K562 (cell line): ENCODE data around the gene AK4. TPM values are rescaled to one million over a fixed set of nuclear protein-coding genes. Genes with fewer than 3 reads are reported as not detected.

Experiments used
- ATAC-seq: fragments of 200-7000 bp; cut with Tn5 transposase; 3 replicates; pipeline ENCODE4 v1.9.1; 2020; ENCODE audit warnings: moderate library complexity
- BruUV-seq: library from RNA; stranded (reverse); fragments of 400-500 nt; replicated peaks from 2 replicates; lab custom pipeline; 2021; lab: Mats Ljungman, UMichigan
- CTCF ChIA-PET: fragments of 300-600 bp; formaldehyde crosslinking; extraction: SDS; loops from one replicate; lab custom pipeline; 2021; ENCODE audit warnings: low intra/inter-chr PET ratio; lab: Yijun Ruan, JAX
- POLR2A ChIA-PET: fragments of 300-600, 350-650 bp; sonication (Branson Sonifier 250); formaldehyde crosslinking; extraction: SDS; loops from one replicate; lab custom pipeline; 2021; ENCODE audit warnings: antibody characterized with exemption, inconsistent platforms; lab: Yijun Ruan, JAX
- DNase-seq, 4 experiments: peaks; one replicate each; pipeline versions ENCODE4 v3.0.0 to v3.0.0-alpha.2; 2011 to 2018; ENCODE audit warnings: low spot score in 3 of 4, mixed read lengths in 3 of 4; ENCODE audit errors: extremely low read depth in 1 of 4
- FAIRE-seq: peaks from 2 replicates; lab custom pipeline; 2011; peaks lifted over from hg19 to GRCh38; lab: Jason Lieb, UNC
- H2AFZ ChIP-seq: 2 replicates; pipeline ENCODE4 v1.6.0; 2011; ENCODE audit warnings: low read depth, low read length, control low read depth, inconsistent platforms
- H3K27ac ChIP-seq: fragments of 200-600 bp; 3 replicates; pipeline ENCODE4 v1.8.0; 2011; ENCODE audit warnings: low read depth, mild to moderate bottlenecking, control low read depth, inconsistent platforms, low read length, moderate library complexity, mixed read lengths; ENCODE audit errors: extremely low read depth
- H3K27me3 ChIP-seq, 2 experiments: fragments of 300-600 bp in 1 of 2; 2 replicates in 1 of 2; 3 replicates in 1 of 2; pipeline versions ENCODE4 v1.6.0 to v1.8.0; 2011; ENCODE audit warnings: inconsistent platforms in 2 of 2, low read length in 2 of 2, mild to moderate bottlenecking in 1 of 2, mixed read lengths in 1 of 2, moderate library complexity in 1 of 2; ENCODE audit not compliant: control insufficient read depth in 2 of 2, insufficient read depth in 2 of 2
- H3K36me3 ChIP-seq: fragments of 300-600 bp; 3 replicates; pipeline ENCODE4 v1.8.0; 2011; ENCODE audit warnings: mild to moderate bottlenecking, low read length, inconsistent platforms; ENCODE audit not compliant: control insufficient read depth, insufficient read depth
- H3K4me1 ChIP-seq, 2 experiments: fragments of 200-600 bp in 1 of 2; replicated peaks in 1 of 2; 2 replicates in 1 of 2; 3 replicates in 1 of 2; pipeline versions ENCODE4 v1.5.1 to v1.8.0; 2011; ENCODE audit warnings: inconsistent platforms in 2 of 2, low read length in 2 of 2, mild to moderate bottlenecking in 1 of 2, mixed read lengths in 1 of 2, moderate library complexity in 1 of 2; ENCODE audit not compliant: control insufficient read depth in 2 of 2, insufficient read depth in 2 of 2
- H3K4me2 ChIP-seq: 2 replicates; pipeline ENCODE4 v1.6.1; 2011; ENCODE audit warnings: low read length, control low read depth, inconsistent platforms, mixed read lengths; ENCODE audit not compliant: insufficient read depth
- H3K4me3 ChIP-seq: fragments of 200-600 bp; sonication (generic), shearing (Covaris generic); 2 replicates; pipeline ENCODE4 v1.5.1; 2016; ENCODE audit warnings: control low read depth, inconsistent platforms
- H3K79me2 ChIP-seq: fragments of 200-600 bp; 3 replicates; pipeline ENCODE4 v1.8.0; 2011; ENCODE audit warnings: low read length, inconsistent platforms; ENCODE audit not compliant: control insufficient read depth, insufficient read depth
- H3K9ac ChIP-seq, 2 experiments: 2 replicates each; pipeline versions ENCODE4 v1.6.0 to v1.6.1; 2011; ENCODE audit warnings: low read depth in 2 of 2, low read length in 2 of 2, control low read depth in 1 of 2, inconsistent platforms in 1 of 2, mild to moderate bottlenecking in 1 of 2, mixed read lengths in 1 of 2; ENCODE audit not compliant: insufficient read depth in 1 of 2
- H3K9me1 ChIP-seq: one replicate; pipeline ENCODE4 v1.6.0; 2011; ENCODE audit warnings: inconsistent platforms, mild to moderate bottlenecking, low read length, moderate library complexity; ENCODE audit not compliant: control insufficient read depth, insufficient read depth
- H3K9me3 ChIP-seq: replicated peaks from 2 replicates; pipeline ENCODE4 v1.5.1; 2011; ENCODE audit warnings: low read depth, low read length, inconsistent platforms; ENCODE audit not compliant: control insufficient read depth, insufficient read depth
- H4K20me1 ChIP-seq: replicated peaks from 2 replicates; pipeline ENCODE4 v1.6.1; 2011; ENCODE audit warnings: low read length, inconsistent platforms, mixed read lengths; ENCODE audit not compliant: control insufficient read depth, insufficient read depth
- ARNT ChIP-seq, 2 experiments: fragments of 450-650 bp; IDR thresholded peaks; 2 replicates each; pipeline ENCODE4 v1.6.1; 2016; ENCODE audit warnings: mild to moderate bottlenecking in 1 of 2
- CTBP1 ChIP-seq: fragments of 450-650 bp; IDR thresholded peaks from 2 replicates; pipeline ENCODE4 v1.6.1; 2016; ENCODE audit warnings: borderline replicate concordance
- ELF1 ChIP-seq: fragments of 200-800 bp; sonication (Bioruptor generic); IDR thresholded peaks from 2 replicates; pipeline ENCODE4 v1.6.1; 2016; ENCODE audit warnings: missing genetic modification characterization, missing compliant biosample characterization
- FOXK2 ChIP-seq, 2 experiments: fragments of 450-650 bp; IDR thresholded peaks in 1 of 2; conservative IDR thresholded peaks in 1 of 2; 2 replicates each; pipeline ENCODE4 v1.6.1; 2016; ENCODE audit warnings: low read depth in 2 of 2, mild to moderate bottlenecking in 1 of 2
- GATAD2A ChIP-seq: fragments of 450-650 bp; IDR thresholded peaks from 2 replicates; pipeline ENCODE4 v1.6.1; 2017
- HNRNPL ChIP-seq: fragments of 200-400 bp; formaldehyde crosslinking; IDR thresholded peaks from 2 replicates; pipeline ENCODE4 v1.6.1; 2017; ENCODE audit warnings: low read depth, mild to moderate bottlenecking, low read length
- LARP7 ChIP-seq: fragments of 450-650 bp; IDR thresholded peaks from 2 replicates; pipeline ENCODE4 v1.6.1; 2016
- MEF2D ChIP-seq: conservative IDR thresholded peaks from 2 replicates; pipeline ENCODE4 v1.6.1; 2016; ENCODE audit warnings: low read depth, missing genetic modification characterization, missing compliant biosample characterization
- SMARCB1 ChIP-seq: IDR thresholded peaks from 2 replicates; pipeline ENCODE4 v1.6.1; 2011; ENCODE audit warnings: improper control_type of control experiment, low read depth; ENCODE audit not compliant: insufficient read length
- SP2 ChIP-seq: IDR thresholded peaks from 2 replicates; pipeline ENCODE4 v1.6.1; 2011; ENCODE audit warnings: mild to moderate bottlenecking, low read depth, low read length, moderate library complexity; ENCODE audit not compliant: poor library complexity, severe bottlenecking; ENCODE audit errors: extremely low read depth
- ZMIZ1 ChIP-seq, 2 experiments: fragments of 150-350 bp in 1 of 2; IDR thresholded peaks; 2 replicates each; pipeline ENCODE4 v1.6.1; 2012 to 2016; ENCODE audit warnings: low read depth in 2 of 2, low read length in 2 of 2, mild to moderate bottlenecking in 1 of 2, moderate library complexity in 1 of 2
- WGBS: fragments of 100-300 bp; shearing (Covaris generic); methylation state at CpG from one replicate; pipeline ENCODE4 v1.1.6; 2016; ENCODE audit warnings: low coverage, mixed read lengths; ENCODE audit not compliant: insufficient coverage; ENCODE audit errors: missing lambda C conversion rate; 5-methylcytosine and 5-hydroxymethylcytosine counted together
- in situ Hi-C: fragments of 300-500 bp; cut with MboI; formaldehyde crosslinking; loops from 4 replicates; pipeline ENCODE4 v1.15.0; 2018; ENCODE audit warnings: inconsistent platforms, mixed read lengths
- intact Hi-C: fragments of 100-400 bp; cut with micrococcal nuclease; formaldehyde crosslinking; loops from 2 replicates; pipeline ENCODE4 v1.14.2; 2022
- polyA plus RNA-seq, 8 experiments: library from polyadenylated mRNA; depleted of rRNA in 4 of 8; stranded (reverse) in 5 of 8; unstranded in 3 of 8; fragments of >200 nt; fragmentation: Nextera tagmentation in 2 of 8; fragmentation: Illumina TruSeq in 1 of 8; extraction: Ambion mirVana in 2 of 8; extraction: Trizol in 1 of 8; gene quantifications; 2 replicates each; pipeline versions ENCODE4 v1.2.1 to v1.2.3, GENCODE V29; 2011 to 2014; ENCODE audit warnings: inconsistent platforms in 1 of 8, missing spikeins in 1 of 8
- total RNA-seq, 7 experiments: library from RNA; depleted of rRNA in 6 of 7; stranded (reverse); fragments of >200 nt in 6 of 7; fragmentation: Illumina TruSeq in 2 of 7; extraction: Trizol in 2 of 7; gene quantifications; 2 replicates each; pipeline versions ENCODE4 v1.2.1 to v1.2.3, GENCODE V29; 2011 to 2021; ENCODE audit warnings: low replicate concordance in 1 of 7
- TF ChIP-seq, protein P1 (sequence below), 2 experiments: fragments of 450-650 bp in 1 of 2; IDR thresholded peaks; 2 replicates each; pipeline ENCODE4 v1.6.1; 2011 to 2017; ENCODE audit warnings: low read depth in 2 of 2, antibody characterized with exemption in 1 of 2, borderline replicate concordance in 1 of 2, low read length in 1 of 2, mild to moderate bottlenecking in 1 of 2, mixed read lengths in 1 of 2; ENCODE audit not compliant: control insufficient read depth in 1 of 2
- TF ChIP-seq, protein P2 (sequence below): sonication (generic); formaldehyde crosslinking; IDR thresholded peaks from 2 replicates; pipeline ENCODE4 v1.8.0; 2022; ENCODE audit warnings: missing genetic modification reagents, mild to moderate bottlenecking, moderate library complexity, borderline replicate concordance

AK4 gene
- total and polyA plus RNA-seq, 9 of the 15 experiments (the other 6 are each of a cell fraction or from before 2014, with no cell fraction given), result 10.4 to 96.6 (median 21.5) TPM

DNA sequence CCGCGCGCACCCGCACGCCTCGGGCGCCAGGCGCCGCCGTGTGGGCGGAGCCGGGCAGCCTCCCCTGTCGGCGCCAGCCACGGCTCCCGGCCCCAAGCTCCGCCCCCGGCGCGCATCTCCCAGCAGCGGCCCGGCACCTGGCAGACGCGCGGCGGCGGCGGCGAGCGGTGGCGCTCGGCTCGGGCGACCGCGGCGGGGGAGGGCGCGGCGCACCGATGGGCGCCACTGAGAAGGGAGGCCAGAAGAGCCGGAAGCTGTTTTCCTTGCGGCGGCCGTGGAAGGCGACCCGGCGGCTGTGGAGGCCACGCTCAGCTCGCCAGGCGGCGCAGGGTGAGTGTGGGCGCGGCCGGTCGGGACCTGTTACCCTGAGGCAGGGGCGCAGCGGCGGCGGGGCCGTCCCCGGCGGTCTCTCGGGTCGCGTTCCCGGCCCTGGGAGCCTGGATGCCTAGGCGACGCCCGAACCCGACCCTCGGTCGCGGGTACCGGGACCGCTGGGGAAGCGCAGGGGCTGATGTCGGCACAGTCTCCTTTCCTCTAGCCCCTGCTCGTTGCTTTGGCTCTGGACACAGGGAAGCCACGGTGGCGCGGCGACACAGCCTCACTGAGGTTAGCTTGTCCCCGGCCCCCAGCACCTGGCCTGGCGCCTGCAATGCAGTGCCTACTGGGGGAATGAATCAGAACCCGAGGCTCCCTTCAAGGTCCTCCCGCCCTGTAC lies 106.5 kb downstream of the AK4 start:
- DNase-seq (peak; percentile 93 to 96 (median 94)), ATAC-seq (peak; percentile 90), FAIRE-seq (no peak)
- CTCF ChIA-PET, result interaction anchor here (0.7 kb wide), 1 partner anchor 55 kb away, joined by 4 read pairs; the partner anchor contains the start of gene DNAJC6
- no peaks in the 10 kb centered on the region for H3K9me3 ChIP-seq
- H3K9ac ChIP-seq, result peak overlapping the region; percentile 83 to 99
- peak overlapping the region; percentile 93 for H2AFZ ChIP-seq
- H3K36me3 ChIP-seq, result peaks cover 15% of the 10 kb centered on the region
- intact Hi-C loops (loop anchor here (1.0 to 2.0 kb wide), 2 partner anchors 24 to 39 kb away; no protein-coding TSS in a partner anchor), in situ Hi-C loops (no loop called here)
- peaks cover 19 to 23% of the 10 kb centered on the region in 2 experiments for H3K4me1 ChIP-seq
- WGBS, result 1% methylated on average over 69 of the region's 88 CpGs
- H4K20me1 ChIP-seq, result 0 out of 2 replicates have a peak, but pooled peaks cover 17% of the 10 kb centered on the region
- no peaks in the 10 kb centered on the region for H3K9me1 ChIP-seq
- peak overlapping the region; percentile 98 for H3K4me2 ChIP-seq
- no peaks in the 10 kb centered on the region for H3K27me3 ChIP-seq
- BruUV-seq, result no TSS peak
- H3K79me2 ChIP-seq, result peaks cover 55% of the 10 kb centered on the region
- peak overlapping the region; percentile 68 for H3K4me3 ChIP-seq
- peak overlapping the region; percentile 83 for H3K27ac ChIP-seq
- POLR2A ChIA-PET, result interaction anchor here (0.6 to 1.8 kb wide), 19 partner anchors 9 to 1673 kb away, joined by 3 to 9 read pairs (median 3); no protein-coding TSS in a partner anchor
- TF ChIP-seq FOXK2 (conservative IDR thresholded peaks at IDR 0.05 in 1 of 2, IDR thresholded peaks at IDR 0.05 in 1 of 2; ENCODE audit: low read depth in 2 of 2) (0 out of 4 replicates have a peak, but pooled peaks of 1 of the 2 experiments have one; percentile 17), LARP7 (no peak), CTBP1 (peak; percentile 99), HNRNPL (peak; percentile 54; the same call in 1 of the 2 replicates), SMARCB1 (no peak), ARNT (IDR thresholded peaks at IDR 0.05) (no peak), ELF1 (peak; percentile 69), ZMIZ1 (IDR thresholded peaks at IDR 0.05; ENCODE audit: low read depth in 2 of 2, low read length in 2 of 2) (no peak), SP2 (no peak), GATAD2A (0 out of 2 replicates have a peak, but pooled peaks have one; percentile 36), MEF2D (tag) (no peak)
- TF ChIP-seq, protein P1, sequence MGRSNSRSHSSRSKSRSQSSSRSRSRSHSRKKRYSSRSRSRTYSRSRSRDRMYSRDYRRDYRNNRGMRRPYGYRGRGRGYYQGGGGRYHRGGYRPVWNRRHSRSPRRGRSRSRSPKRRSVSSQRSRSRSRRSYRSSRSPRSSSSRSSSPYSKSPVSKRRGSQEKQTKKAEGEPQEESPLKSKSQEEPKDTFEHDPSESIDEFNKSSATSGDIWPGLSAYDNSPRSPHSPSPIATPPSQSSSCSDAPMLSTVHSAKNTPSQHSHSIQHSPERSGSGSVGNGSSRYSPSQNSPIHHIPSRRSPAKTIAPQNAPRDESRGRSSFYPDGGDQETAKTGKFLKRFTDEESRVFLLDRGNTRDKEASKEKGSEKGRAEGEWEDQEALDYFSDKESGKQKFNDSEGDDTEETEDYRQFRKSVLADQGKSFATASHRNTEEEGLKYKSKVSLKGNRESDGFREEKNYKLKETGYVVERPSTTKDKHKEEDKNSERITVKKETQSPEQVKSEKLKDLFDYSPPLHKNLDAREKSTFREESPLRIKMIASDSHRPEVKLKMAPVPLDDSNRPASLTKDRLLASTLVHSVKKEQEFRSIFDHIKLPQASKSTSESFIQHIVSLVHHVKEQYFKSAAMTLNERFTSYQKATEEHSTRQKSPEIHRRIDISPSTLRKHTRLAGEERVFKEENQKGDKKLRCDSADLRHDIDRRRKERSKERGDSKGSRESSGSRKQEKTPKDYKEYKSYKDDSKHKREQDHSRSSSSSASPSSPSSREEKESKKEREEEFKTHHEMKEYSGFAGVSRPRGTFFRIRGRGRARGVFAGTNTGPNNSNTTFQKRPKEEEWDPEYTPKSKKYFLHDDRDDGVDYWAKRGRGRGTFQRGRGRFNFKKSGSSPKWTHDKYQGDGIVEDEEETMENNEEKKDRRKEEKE (IDR thresholded peaks at IDR 0.05; ENCODE audit: borderline replicate concordance in 1 of 2, control insufficient read depth in 1 of 2, low read depth in 2 of 2, low read length in 1 of 2), result 0 out of 4 replicates have a peak, but pooled peaks of 1 of the 2 experiments have one; percentile 74
- TF ChIP-seq, protein P2, sequence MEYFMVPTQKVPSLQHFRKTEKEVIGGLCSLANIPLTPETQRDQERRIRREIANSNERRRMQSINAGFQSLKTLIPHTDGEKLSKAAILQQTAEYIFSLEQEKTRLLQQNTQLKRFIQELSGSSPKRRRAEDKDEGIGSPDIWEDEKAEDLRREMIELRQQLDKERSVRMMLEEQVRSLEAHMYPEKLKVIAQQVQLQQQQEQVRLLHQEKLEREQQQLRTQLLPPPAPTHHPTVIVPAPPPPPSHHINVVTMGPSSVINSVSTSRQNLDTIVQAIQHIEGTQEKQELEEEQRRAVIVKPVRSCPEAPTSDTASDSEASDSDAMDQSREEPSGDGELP, result peak; percentile 21; the same call in 1 of the 2 replicates
